Liver (tissue), 9 donors: ENCODE data around the gene SOX5. TPM values are rescaled to one million over a fixed set of nuclear protein-coding genes. Genes with fewer than 3 reads are reported as not detected.

Source experiments
- DNase-seq: peaks from one replicate; pipeline ENCODE4 v3.0.0-alpha.2; 2017; ENCODE audit warnings: low spot score
- H3K27ac ChIP-seq, 2 donors: one replicate each; pipeline ENCODE4 v1.7.0; 2013; ENCODE audit warnings: inconsistent platforms in 2 of 2, low read length in 2 of 2, control low read depth in 1 of 2, low read depth in 1 of 2, mild to moderate bottlenecking in 1 of 2
- H3K27me3 ChIP-seq, 4 donors: one replicate each; pipeline versions ENCODE4 v1.6.1 to v1.7.0; 2013; ENCODE audit warnings: low read length in 3 of 4, inconsistent platforms in 1 of 4, mild to moderate bottlenecking in 1 of 4, moderate library complexity in 1 of 4; ENCODE audit not compliant: control insufficient read depth in 4 of 4, insufficient read depth in 4 of 4
- H3K36me3 ChIP-seq, 4 donors: one replicate each; pipeline versions ENCODE4 v1.6.1 to v1.7.0; 2013; ENCODE audit warnings: low read length in 3 of 4, mild to moderate bottlenecking in 3 of 4, low read depth in 1 of 4, moderate library complexity in 1 of 4; ENCODE audit not compliant: control insufficient read depth in 4 of 4, insufficient read depth in 3 of 4
- H3K4me1 ChIP-seq, 4 donors: one replicate each; pipeline versions ENCODE4 v1.6.1 to v1.7.0; 2013; ENCODE audit warnings: low read length in 3 of 4, mild to moderate bottlenecking in 3 of 4, moderate library complexity in 1 of 4; ENCODE audit not compliant: control insufficient read depth in 4 of 4, insufficient read depth in 4 of 4
- H3K4me3 ChIP-seq, 3 donors: one replicate each; pipeline versions ENCODE4 v1.6.1 to v1.7.0; 2013; ENCODE audit warnings: low read length in 3 of 3, control low read depth in 1 of 3, low read depth in 1 of 3, mild to moderate bottlenecking in 1 of 3
- H3K9ac ChIP-seq, 2 donors: one replicate each; pipeline ENCODE4 v1.7.0; 2013; ENCODE audit warnings: low read length in 2 of 2, mild to moderate bottlenecking in 2 of 2, moderate library complexity in 2 of 2, control low read depth in 1 of 2, low read depth in 1 of 2
- H3K9me3 ChIP-seq, 4 donors: one replicate each; pipeline versions ENCODE4 v1.6.1 to v1.7.0; 2013; ENCODE audit warnings: low read length in 3 of 4; ENCODE audit not compliant: control insufficient read depth in 4 of 4
- ATF3 ChIP-seq: IDR thresholded peaks from 2 replicates; pipeline ENCODE4 v1.6.1; 2016; ENCODE audit warnings: antibody characterized with exemption
- CTCF ChIP-seq: fragments of 150-350 bp; IDR thresholded peaks from 2 replicates; pipeline ENCODE4 v1.5.1; 2017; ENCODE audit warnings: improper control_type of control experiment, low read depth, low read length; ENCODE audit not compliant: missing input control
- EGR1 ChIP-seq, 2 donors: IDR thresholded peaks; 2 replicates each; pipeline ENCODE4 v1.6.1; 2016 to 2018; ENCODE audit warnings: antibody characterized with exemption in 2 of 2, low read depth in 2 of 2
- FOXA1 ChIP-seq: IDR thresholded peaks from 2 replicates; pipeline ENCODE4 v1.6.1; 2016; ENCODE audit warnings: antibody characterized with exemption
- FOXA2 ChIP-seq: IDR thresholded peaks from 2 replicates; pipeline ENCODE4 v1.6.1; 2016; ENCODE audit warnings: antibody characterized with exemption
- GABPA ChIP-seq, 2 donors: IDR thresholded peaks in 1 of 2; conservative IDR thresholded peaks in 1 of 2; 2 replicates each; pipeline ENCODE4 v1.6.1; 2016; ENCODE audit warnings: antibody characterized with exemption in 2 of 2, mild to moderate bottlenecking in 1 of 2, moderate library complexity in 1 of 2
- HNF4A ChIP-seq, 2 donors: conservative IDR thresholded peaks; 2 replicates each; pipeline ENCODE4 v1.6.1; 2016; ENCODE audit warnings: antibody characterized with exemption in 2 of 2, mild to moderate bottlenecking in 2 of 2
- HNF4G ChIP-seq: IDR thresholded peaks from 2 replicates; pipeline ENCODE4 v1.6.1; 2016; ENCODE audit warnings: antibody characterized with exemption
- JUND ChIP-seq, 2 donors: IDR thresholded peaks; 2 replicates each; pipeline ENCODE4 v1.6.1; 2016; ENCODE audit warnings: antibody characterized with exemption in 2 of 2
- MAX ChIP-seq: IDR thresholded peaks from 2 replicates; pipeline ENCODE4 v1.6.1; 2016; ENCODE audit warnings: antibody characterized with exemption
- NR2F2 ChIP-seq: IDR thresholded peaks from 2 replicates; pipeline ENCODE4 v1.6.1; 2016; ENCODE audit warnings: antibody characterized with exemption
- RAD21 ChIP-seq, 2 donors: IDR thresholded peaks; 2 replicates each; pipeline ENCODE4 v1.6.1; 2016; ENCODE audit warnings: antibody characterized with exemption in 2 of 2, mild to moderate bottlenecking in 2 of 2
- REST ChIP-seq: IDR thresholded peaks from 2 replicates; pipeline ENCODE4 v1.6.1; 2016; ENCODE audit warnings: antibody characterized with exemption, mild to moderate bottlenecking
- RXRA ChIP-seq, 2 donors: IDR thresholded peaks; 2 replicates each; pipeline ENCODE4 v1.6.1; 2017 to 2018; ENCODE audit warnings: antibody characterized with exemption in 2 of 2, mild to moderate bottlenecking in 1 of 2
- SP1 ChIP-seq: IDR thresholded peaks from 2 replicates; pipeline ENCODE4 v1.6.1; 2018; ENCODE audit warnings: antibody characterized with exemption, mild to moderate bottlenecking
- TAF1 ChIP-seq: conservative IDR thresholded peaks from 2 replicates; pipeline ENCODE4 v1.6.1; 2016; ENCODE audit warnings: antibody characterized with exemption, mild to moderate bottlenecking
- YY1 ChIP-seq: IDR thresholded peaks from 2 replicates; pipeline ENCODE4 v1.6.1; 2016; ENCODE audit warnings: antibody characterized with exemption, mild to moderate bottlenecking
- ZBTB33 ChIP-seq: IDR thresholded peaks from 2 replicates; pipeline ENCODE4 v1.6.1; 2016; ENCODE audit warnings: antibody characterized with exemption
- WGBS: extraction: QIAGEN DNeasy Blood & Tissue Kit; methylation state at CpG from one replicate; pipeline ENCODE4 v1.1.7; 2013; 5-methylcytosine and 5-hydroxymethylcytosine counted together
- polyA plus RNA-seq, 2 donors: library from polyadenylated mRNA; stranded (reverse) in 1 of 2; unstranded in 1 of 2; fragments of 200-250 nt in 1 of 2; fragments of >200 nt in 1 of 2; fragmentation: Nextera tagmentation in 1 of 2; extraction: Ambion mirVana in 1 of 2; gene quantifications; one replicate each; pipeline versions ENCODE4 v1.2.1 to v1.2.3, GENCODE V29; 2013 to 2015
- total RNA-seq, 2 donors: library from RNA; depleted of rRNA; stranded (reverse); fragments of >200 nt; gene quantifications; one replicate each; pipeline ENCODE4 v1.2.3, GENCODE V29; 2014
- donor health status: healthy.
- donor health status: healthy.
- donor health status: healthy.
- donor health status: healthy.
- donor health status: healthy.

Gene SOX5
- total and polyA plus RNA-seq, 4 donors = 2.3 to 42.4 (median 12.3) TPM

- no peak for TF ChIP-seq CTCF
- no peak for TF ChIP-seq SP1
- TF ChIP-seq FOXA1 = no peak
- no peak for TF ChIP-seq ATF3
- TF ChIP-seq REST = no peak
- no peak for TF ChIP-seq MAX
- no peak for TF ChIP-seq FOXA2
- no peak for TF ChIP-seq RXRA (IDR thresholded peaks at IDR 0.05)
- no peak for TF ChIP-seq GABPA (IDR thresholded peaks at IDR 0.05 in 1 of 2, conservative IDR thresholded peaks at IDR 0.05 in 1 of 2)
- TF ChIP-seq YY1 = no peak
- no peak for TF ChIP-seq NR2F2
- H3K27ac ChIP-seq = no peak overlapping the region
- DNase-seq = no peak
Observed at GRCh38 chr12:23729359-23729758, 220.1 kb downstream of the SOX5 start.

GRCh38 chr12:23726646-23727045, 222.8 kb downstream of the SOX5 start:
- H3K27ac ChIP-seq = no peak overlapping the region
- TF ChIP-seq FOXA1 = no peak
- TF ChIP-seq SP1 = no peak
- no peak for TF ChIP-seq RXRA (IDR thresholded peaks at IDR 0.05)
- no peak for TF ChIP-seq HNF4G
- no peak for TF ChIP-seq ZBTB33
- no peak for TF ChIP-seq YY1
- no peak for TF ChIP-seq GABPA (IDR thresholded peaks at IDR 0.05 in 1 of 2, conservative IDR thresholded peaks at IDR 0.05 in 1 of 2)
- TF ChIP-seq TAF1 = no peak
- TF ChIP-seq RAD21 (IDR thresholded peaks at IDR 0.05) = no peak
- TF ChIP-seq NR2F2 = no peak
- TF ChIP-seq CTCF = no peak
- no peak for TF ChIP-seq ATF3
- TF ChIP-seq HNF4A (conservative IDR thresholded peaks at IDR 0.05) = no peak
- TF ChIP-seq EGR1 (IDR thresholded peaks at IDR 0.05; ENCODE audit: low read depth in 2 of 2) = no peak
- TF ChIP-seq JUND (IDR thresholded peaks at IDR 0.05) = no peak
- WGBS = 82% methylated on average over 2 of the region's 2 CpGs

More at GRCh38 chr12:23729359-23729758, 220.1 kb downstream of the SOX5 start:
- Histone ChIP-seq H3K36me3 (peaks cover 4 to 12% (median 9%) of the 10 kb centered on the region in 4 donors), H3K27me3 (no peaks in the 10 kb centered on the region), H3K9me3 (no peaks in the 10 kb centered on the region), H3K9ac (no peak overlapping the region), H3K4me3 (no peak overlapping the region), H3K4me1 (no peaks in the 10 kb centered on the region)

More at GRCh38 chr12:23726646-23727045, 222.8 kb downstream of the SOX5 start:
- Histone ChIP-seq H3K4me3 (no peak overlapping the region), H3K4me1 (no peaks in the 10 kb centered on the region), H3K36me3 (peaks cover 0 to 9% (median 5%) of the 10 kb centered on the region in 4 donors), H3K9ac (no peak overlapping the region), H3K27me3 (no peaks in the 10 kb centered on the region), H3K9me3 (no peaks in the 10 kb centered on the region)
- DNase-seq = no peak
